WTC11 (cell line): ENCODE results near the gene SERTAD3.
"Not testable (repeated sequence)": the region's sequence is repeated elsewhere in the genome, so short reads cannot be mapped to it uniquely, and the experiment has no call there.

Experiments used
- FOXK1 ChIP-seq: sonication (generic); formaldehyde crosslinking; IDR thresholded peaks from 2 replicates; pipeline ENCODE4 v1.8.0; 2022; ENCODE audit warnings: mild to moderate bottlenecking, moderate library complexity, missing genetic modification reagents
- RELA ChIP-seq: sonication (generic); formaldehyde crosslinking; IDR thresholded peaks from 2 replicates; pipeline ENCODE4 v1.8.1; 2022; ENCODE audit warnings: missing genetic modification reagents, mild to moderate bottlenecking, borderline replicate concordance
- TF ChIP-seq, protein P1 (sequence below): sonication (generic); formaldehyde crosslinking; conservative IDR thresholded peaks from 2 replicates; pipeline ENCODE4 v1.8.1; 2022; ENCODE audit warnings: mild to moderate bottlenecking, missing genetic modification reagents

DNA sequence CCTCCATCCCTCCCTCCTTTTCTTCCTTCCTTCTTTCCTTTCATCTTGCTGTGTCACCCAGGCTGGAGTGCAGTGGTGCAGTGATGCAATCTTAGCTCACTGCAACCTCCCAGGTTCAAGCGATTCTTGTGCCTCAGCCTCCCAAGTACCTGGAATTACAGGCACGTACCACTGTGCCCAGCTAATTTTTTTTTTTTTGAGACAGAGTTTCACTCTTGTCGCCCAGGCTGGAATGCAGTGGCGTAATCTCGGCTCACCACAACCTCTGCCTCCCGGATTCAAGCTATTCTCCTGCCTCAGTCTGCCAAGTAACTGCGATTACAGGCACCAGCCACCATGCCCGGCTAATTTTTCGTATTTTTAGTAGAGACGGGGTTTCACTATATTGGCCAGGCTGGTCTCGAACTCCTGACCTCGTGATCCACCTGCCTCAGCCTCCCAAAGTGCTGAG lies 19.5 kb upstream of the SERTAD3 start:
- not testable (repeated sequence) for TF ChIP-seq RELA; FOXK1 (CRISPR knock-in tag)
- TF ChIP-seq, protein P1, sequence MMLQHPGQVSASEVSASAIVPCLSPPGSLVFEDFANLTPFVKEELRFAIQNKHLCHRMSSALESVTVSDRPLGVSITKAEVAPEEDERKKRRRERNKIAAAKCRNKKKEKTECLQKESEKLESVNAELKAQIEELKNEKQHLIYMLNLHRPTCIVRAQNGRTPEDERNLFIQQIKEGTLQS: not testable (repeated sequence)
